Hepatocyte (in vitro differentiated cells): Measurements from ENCODE around the gene OR6T1. TPM values are rescaled to one million over a fixed set of nuclear protein-coding genes. Genes with fewer than 3 reads are reported as not detected.

Experiments used
- DNase-seq: peaks from one replicate; pipeline ENCODE4 v3.0.0-alpha.2; 2016; ENCODE audit warnings: low spot score
- H2AFZ ChIP-seq: fragments of 200-600 bp; sonication (generic); 2 replicates; pipeline ENCODE4 v1.6.0; 2016; ENCODE audit warnings: antibody characterized with exemption, mild to moderate bottlenecking
- H3K27ac ChIP-seq: fragments of 200-600 bp; sonication (generic); 2 replicates; pipeline ENCODE4 v1.5.1; 2016; ENCODE audit warnings: mild to moderate bottlenecking
- H3K27me3 ChIP-seq: fragments of 200-600 bp; sonication (generic); 2 replicates; pipeline ENCODE4 v1.6.1; 2016
- H3K36me3 ChIP-seq: fragments of 200-600 bp; sonication (generic); replicated peaks from 2 replicates; pipeline ENCODE4 v1.5.1; 2016; ENCODE audit warnings: low read depth; ENCODE audit not compliant: insufficient read depth
- H3K4me1 ChIP-seq: fragments of 200-600 bp; sonication (generic); 2 replicates; pipeline ENCODE4 v1.5.1; 2016; ENCODE audit warnings: mild to moderate bottlenecking, moderate library complexity; ENCODE audit not compliant: insufficient read depth
- H3K4me2 ChIP-seq: fragments of 200-600 bp; sonication (generic); 2 replicates; pipeline ENCODE4 v1.6.0; 2016
- H3K4me3 ChIP-seq: fragments of 200-600 bp; sonication (generic); 2 replicates; pipeline ENCODE4 v1.5.1; 2016; ENCODE audit warnings: mild to moderate bottlenecking
- H3K79me2 ChIP-seq: fragments of 200-600 bp; sonication (generic); 2 replicates; pipeline ENCODE4 v1.6.0; 2017; ENCODE audit warnings: mild to moderate bottlenecking
- H3K9me2 ChIP-seq: fragments of 200-600 bp; sonication (generic); replicated peaks from 2 replicates; pipeline ENCODE4 v1.6.0; 2017; ENCODE audit warnings: mild to moderate bottlenecking; ENCODE audit not compliant: insufficient read depth
- H3K9me3 ChIP-seq: fragments of 200-600 bp; sonication (generic); 2 replicates; pipeline ENCODE4 v1.5.1; 2016; ENCODE audit warnings: low read depth, mild to moderate bottlenecking
- H4K20me1 ChIP-seq: fragments of 200-600 bp; sonication (generic); 2 replicates; pipeline ENCODE4 v1.6.0; 2016; ENCODE audit warnings: mild to moderate bottlenecking; ENCODE audit not compliant: insufficient read depth, poor library complexity, severe bottlenecking
- CTCF ChIP-seq: fragments of 200-600 bp; sonication (generic); IDR thresholded peaks from 2 replicates; pipeline ENCODE4 v1.5.1; 2016; ENCODE audit warnings: antibody characterized with exemption, mild to moderate bottlenecking; ENCODE audit not compliant: poor library complexity
- EZH2 ChIP-seq: fragments of 200-600 bp; sonication (generic); IDR thresholded peaks from 2 replicates; pipeline ENCODE4 v1.6.1; 2016; ENCODE audit warnings: antibody characterized with exemption, mild to moderate bottlenecking, borderline replicate concordance
- EZH2phosphoT487 ChIP-seq: fragments of 200-600 bp; sonication (generic); IDR thresholded peaks from one replicate; pipeline ENCODE4 v1.6.1; 2018; ENCODE audit warnings: antibody characterized with exemption, mild to moderate bottlenecking, low read depth, moderate library complexity; ENCODE audit not compliant: unreplicated experiment, severe bottlenecking
- WGBS: methylation state at CpG from one replicate; pipeline ENCODE4 v1.1.6; 2016; ENCODE audit warnings: low lambda C conversion rate; ENCODE audit errors: missing lambda C conversion rate; 5-methylcytosine and 5-hydroxymethylcytosine counted together
- polyA plus RNA-seq: library from polyadenylated mRNA; unstranded; fragments of >200 nt; fragmentation: Nextera tagmentation; extraction: Ambion mirVana; gene quantifications from 2 replicates; pipeline ENCODE4 v1.2.1, GENCODE V29; 2016
- total RNA-seq: library from RNA; depleted of rRNA; stranded (reverse); fragments of >200 nt; gene quantifications from 2 replicates; pipeline ENCODE4 v1.2.3, GENCODE V29; 2014

OR6T1 gene
- total and polyA plus RNA-seq, 2 experiments from 2014 or later, result not detected

GRCh38 chr11:123924027-123924426 lies 19.6 kb downstream of the OR6T1 start:
- Histone ChIP-seq H4K20me1 (no peaks in the 10 kb centered on the region), H3K4me3 (no peak overlapping the region), H3K27ac (no peak overlapping the region), H2AFZ (no peak overlapping the region), H3K36me3 (no peaks in the 10 kb centered on the region), H3K79me2 (no peaks in the 10 kb centered on the region), H3K4me2 (no peak overlapping the region), H3K27me3 (no peaks in the 10 kb centered on the region), H3K9me2 (no peaks in the 10 kb centered on the region), H3K9me3 (no peaks in the 10 kb centered on the region), H3K4me1 (no peaks in the 10 kb centered on the region)
- TF ChIP-seq EZH2 (no peak), CTCF (no peak), EZH2phosphoT487 (no peak)
- DNase-seq, result no peak
- 83% methylated on average over 1 of the region's 1 CpG for WGBS

- no peaks in the 10 kb centered on the region for H3K9me2 ChIP-seq
- WGBS, result 86% methylated on average over 3 of the region's 3 CpGs
- H4K20me1 ChIP-seq, result no peaks in the 10 kb centered on the region
Measured at GRCh38 chr11:123920943-123921342, 22.7 kb downstream of the OR6T1 start.

GRCh38 chr11:123905826-123906225 lies 37.8 kb downstream of the OR6T1 start:
- H3K4me1 ChIP-seq, result no peaks in the 10 kb centered on the region
- H2AFZ ChIP-seq, result no peak overlapping the region
- no peaks in the 10 kb centered on the region for H3K27me3 ChIP-seq
- H3K27ac ChIP-seq, result no peak overlapping the region
- no peak overlapping the region for H3K4me2 ChIP-seq
- H3K9me2 ChIP-seq, result no peaks in the 10 kb centered on the region
- no peak for TF ChIP-seq EZH2
- no peak for TF ChIP-seq CTCF
- TF ChIP-seq EZH2phosphoT487, result no peak
- H3K36me3 ChIP-seq, result no peaks in the 10 kb centered on the region
- H3K9me3 ChIP-seq, result no peaks in the 10 kb centered on the region
- no peaks in the 10 kb centered on the region for H3K79me2 ChIP-seq
- no peaks in the 10 kb centered on the region for H4K20me1 ChIP-seq
- WGBS, result 43% methylated on average over 3 of the region's 3 CpGs
- no peak for DNase-seq
- H3K4me3 ChIP-seq, result no peak overlapping the region

More at GRCh38 chr11:123920943-123921342, 22.7 kb downstream of the OR6T1 start:
- Histone ChIP-seq H3K4me3 (no peak overlapping the region), H3K9me3 (no peaks in the 10 kb centered on the region), H3K27me3 (no peaks in the 10 kb centered on the region), H2AFZ (no peak overlapping the region), H3K27ac (no peak overlapping the region), H3K36me3 (no peaks in the 10 kb centered on the region), H3K4me2 (no peak overlapping the region), H3K4me1 (no peaks in the 10 kb centered on the region), H3K79me2 (no peaks in the 10 kb centered on the region)
- TF ChIP-seq CTCF (no peak), EZH2phosphoT487 (no peak), EZH2 (no peak)
- no peak for DNase-seq

GRCh38 chr11:123904932-123905331 lies 38.7 kb downstream of the OR6T1 start:
- Histone ChIP-seq H4K20me1 (no peaks in the 10 kb centered on the region), H3K36me3 (no peaks in the 10 kb centered on the region), H3K27me3 (no peaks in the 10 kb centered on the region), H3K9me3 (no peaks in the 10 kb centered on the region), H3K9me2 (no peaks in the 10 kb centered on the region), H3K4me2 (no peak overlapping the region), H3K27ac (no peak overlapping the region), H2AFZ (no peak overlapping the region), H3K79me2 (no peaks in the 10 kb centered on the region), H3K4me1 (no peaks in the 10 kb centered on the region), H3K4me3 (no peak overlapping the region)
- DNase-seq, result no peak
- no peak for TF ChIP-seq EZH2
- TF ChIP-seq CTCF, result no peak
- no peak for TF ChIP-seq EZH2phosphoT487
- WGBS, result 77% methylated on average over 3 of the region's 3 CpGs
